C4-2B (cell line): Measurements from ENCODE around the gene TEX2.

ENCODE experiments used
- ZFX ChIP-seq: fragments of 450-650 bp; IDR thresholded peaks from 2 replicates; pipeline ENCODE4 v1.6.1; 2017
- TF ChIP-seq, protein P1 (sequence below): fragments of 450-650 bp; conservative IDR thresholded peaks from 2 replicates; pipeline ENCODE4 v1.5.1; 2017; ENCODE audit warnings: mild to moderate bottlenecking

DNA sequence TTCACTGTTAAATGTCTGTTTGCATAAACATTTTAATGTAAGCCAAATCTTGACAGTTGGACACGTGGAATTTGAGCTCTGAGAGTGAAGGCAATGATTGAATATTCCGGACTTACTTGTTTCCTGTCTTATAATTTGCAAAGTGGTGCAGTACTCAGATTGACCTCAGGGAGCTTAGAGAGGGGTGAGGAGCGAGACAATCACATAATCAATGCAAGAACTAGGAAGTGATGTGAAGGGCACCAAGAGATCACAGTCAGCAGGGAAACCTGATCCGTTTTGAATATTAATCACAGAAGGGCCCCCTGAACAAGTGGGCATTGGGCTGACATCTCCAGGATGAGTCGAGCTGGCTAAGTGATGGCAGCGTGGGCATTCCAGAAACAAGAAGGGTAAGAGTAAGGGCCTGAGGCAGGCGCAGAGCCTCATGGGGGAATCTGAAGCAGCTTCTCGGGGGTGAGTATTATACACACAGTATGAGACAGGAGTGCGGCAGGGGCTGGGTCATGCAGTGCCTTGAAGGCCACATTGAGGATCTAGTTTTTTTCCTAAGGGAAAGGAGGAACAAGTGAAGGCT, 26.1 kb downstream of the TEX2 start:
- TF ChIP-seq, protein P1, sequence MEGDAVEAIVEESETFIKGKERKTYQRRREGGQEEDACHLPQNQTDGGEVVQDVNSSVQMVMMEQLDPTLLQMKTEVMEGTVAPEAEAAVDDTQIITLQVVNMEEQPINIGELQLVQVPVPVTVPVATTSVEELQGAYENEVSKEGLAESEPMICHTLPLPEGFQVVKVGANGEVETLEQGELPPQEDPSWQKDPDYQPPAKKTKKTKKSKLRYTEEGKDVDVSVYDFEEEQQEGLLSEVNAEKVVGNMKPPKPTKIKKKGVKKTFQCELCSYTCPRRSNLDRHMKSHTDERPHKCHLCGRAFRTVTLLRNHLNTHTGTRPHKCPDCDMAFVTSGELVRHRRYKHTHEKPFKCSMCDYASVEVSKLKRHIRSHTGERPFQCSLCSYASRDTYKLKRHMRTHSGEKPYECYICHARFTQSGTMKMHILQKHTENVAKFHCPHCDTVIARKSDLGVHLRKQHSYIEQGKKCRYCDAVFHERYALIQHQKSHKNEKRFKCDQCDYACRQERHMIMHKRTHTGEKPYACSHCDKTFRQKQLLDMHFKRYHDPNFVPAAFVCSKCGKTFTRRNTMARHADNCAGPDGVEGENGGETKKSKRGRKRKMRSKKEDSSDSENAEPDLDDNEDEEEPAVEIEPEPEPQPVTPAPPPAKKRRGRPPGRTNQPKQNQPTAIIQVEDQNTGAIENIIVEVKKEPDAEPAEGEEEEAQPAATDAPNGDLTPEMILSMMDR, result peak; percentile 42
- TF ChIP-seq ZFX, result no peak
